ENCODE data around the gene REV3L. TPM values are rescaled to one million over a fixed set of nuclear protein-coding genes. Genes with fewer than 3 reads are reported as not detected.

The REV3L gene
- total RNA-seq, 1 experiment from 2014 or later, result 5.3 TPM

GRCh38 chr6:111250791-111251354 lies 232.1 kb downstream of the REV3L start:
- no peak overlapping the region for H4K91ac ChIP-seq (ENCODE audit: insufficient read length, low read depth, low read length)
- H4K5ac ChIP-seq (ENCODE audit: insufficient read length, low read depth, low read length), result no peak overlapping the region
- H3K14ac ChIP-seq (ENCODE audit: insufficient read depth, low read length), result no peak overlapping the region
- H2AFZ ChIP-seq (ENCODE audit: low read length), result no peak overlapping the region
- no peak for DNase-seq
- no peak overlapping the region for H2AK5ac ChIP-seq (ENCODE audit: insufficient read length, low read length)
- Mint-ChIP-seq H3K4me3 (no peak overlapping the region), H3K27ac (no peak overlapping the region), H3K4me1 (peaks cover 41 to 43% of the 10 kb centered on the region in 2 experiments), H3K9me3 (no peaks in the 10 kb centered on the region), H3K36me3 (ENCODE audit: insufficient read depth in 1 of 3, low read depth in 3 of 3) (no peaks in the 10 kb centered on the region), H3K27me3 (ENCODE audit: low read depth) (no peaks in the 10 kb centered on the region)
- H4K8ac ChIP-seq (replicated peaks; ENCODE audit: insufficient read length, low read depth, low read length), result no peak overlapping the region
- no peak overlapping the region for H3K27ac ChIP-seq (ENCODE audit: insufficient read length, low read depth, low read length)
- H2BK120ac ChIP-seq (ENCODE audit: low read depth, low read length, poor library complexity, severe bottlenecking), result no peak overlapping the region
- no peaks in the 10 kb centered on the region for H3K27me3 ChIP-seq (ENCODE audit: insufficient read depth, low read length)
- H3T11ph ChIP-seq (ENCODE audit: low read length), result no peak overlapping the region
- no peak overlapping the region for H3K56ac ChIP-seq (ENCODE audit: insufficient read length, low read depth, low read length)
- no peak overlapping the region for H3K9ac ChIP-seq (ENCODE audit: extremely low read depth, insufficient read length, low read length)
- H3K4ac ChIP-seq (ENCODE audit: low read depth, low read length), result no peak overlapping the region
- no peaks in the 10 kb centered on the region for H3K9me3 ChIP-seq (ENCODE audit: control insufficient read depth, low read depth, low read length)
- no peak overlapping the region for H3K4me2 ChIP-seq (ENCODE audit: insufficient read depth, insufficient read length, low read length)
- peaks cover 3% of the 10 kb centered on the region for H3K23me2 ChIP-seq (ENCODE audit: insufficient read length, low read depth, low read length, poor library complexity, severe bottlenecking)
- no peaks in the 10 kb centered on the region for H3K79me1 ChIP-seq (ENCODE audit: insufficient read depth, low read depth, low read length, poor library complexity, severe bottlenecking)
- H3K23ac ChIP-seq (ENCODE audit: insufficient read length, low read depth, low read length), result no peak overlapping the region
- WGBS (ENCODE audit: extremely low coverage, insufficient read length, low lambda C conversion rate), result no CpG with 5 or more reads among the region's 4 CpGs
- H4K20me1 ChIP-seq (ENCODE audit: control insufficient read depth, insufficient read depth, insufficient read length), result no peaks in the 10 kb centered on the region
- peaks cover 3% of the 10 kb centered on the region; the same call in 1 of the 2 replicates for H3K4me1 ChIP-seq (ENCODE audit: insufficient read depth, low read length)
- no peak overlapping the region for H2BK5ac ChIP-seq (ENCODE audit: insufficient read length, low read length)
- no peaks in the 10 kb centered on the region for H3K79me2 ChIP-seq (ENCODE audit: insufficient read depth, low read length)
- no peak for TF ChIP-seq CTCF (conservative IDR thresholded peaks at IDR 0.05)
- no peak overlapping the region; the same call in 1 of the 2 replicates for H2BK15ac ChIP-seq (ENCODE audit: low read depth, low read length)
- H2BK12ac ChIP-seq (ENCODE audit: insufficient read length, low read depth, low read length), result no peak overlapping the region
- H2BK20ac ChIP-seq (ENCODE audit: low read depth, low read length, poor library complexity, severe bottlenecking), result no peak overlapping the region
- H3K18ac ChIP-seq (ENCODE audit: insufficient read length, low read depth, low read length), result no peak overlapping the region

Other genes with a start within 250 kb of the REV3L start
- gene TRAF3IP2, start 122.7 kb upstream of the REV3L start, total RNA-seq (2021), result 14.4 and 14.7 TPM in 2 replicates

Measured in H9 (cell line).